Thyroid gland (tissue), 4 donors: ENCODE results near the gene PIAS4.

Experiments
- POLR2A ChIP-seq, 2 donors: fragments of 450-650 bp; IDR thresholded peaks; one replicate each; pipeline ENCODE4 v1.6.1; 2017; ENCODE audit warnings: antibody characterized with exemption in 2 of 2, mild to moderate bottlenecking in 2 of 2, moderate library complexity in 1 of 2
- TF ChIP-seq, protein P1 (sequence below), 6 experiments: fragments of 200-600 bp in 3 of 6; fragments of 450-650 bp in 3 of 6; sonication (generic) in 3 of 6; IDR thresholded peaks; one replicate each; pipeline ENCODE4 v1.5.1; 2016 to 2019; ENCODE audit warnings: antibody characterized with exemption in 6 of 6, mild to moderate bottlenecking in 2 of 6, inconsistent platforms in 1 of 6, moderate library complexity in 1 of 6

GRCh38 chr19:4063369-4064148 is 56.0 kb downstream of the PIAS4 start:
- TF ChIP-seq, protein P1, sequence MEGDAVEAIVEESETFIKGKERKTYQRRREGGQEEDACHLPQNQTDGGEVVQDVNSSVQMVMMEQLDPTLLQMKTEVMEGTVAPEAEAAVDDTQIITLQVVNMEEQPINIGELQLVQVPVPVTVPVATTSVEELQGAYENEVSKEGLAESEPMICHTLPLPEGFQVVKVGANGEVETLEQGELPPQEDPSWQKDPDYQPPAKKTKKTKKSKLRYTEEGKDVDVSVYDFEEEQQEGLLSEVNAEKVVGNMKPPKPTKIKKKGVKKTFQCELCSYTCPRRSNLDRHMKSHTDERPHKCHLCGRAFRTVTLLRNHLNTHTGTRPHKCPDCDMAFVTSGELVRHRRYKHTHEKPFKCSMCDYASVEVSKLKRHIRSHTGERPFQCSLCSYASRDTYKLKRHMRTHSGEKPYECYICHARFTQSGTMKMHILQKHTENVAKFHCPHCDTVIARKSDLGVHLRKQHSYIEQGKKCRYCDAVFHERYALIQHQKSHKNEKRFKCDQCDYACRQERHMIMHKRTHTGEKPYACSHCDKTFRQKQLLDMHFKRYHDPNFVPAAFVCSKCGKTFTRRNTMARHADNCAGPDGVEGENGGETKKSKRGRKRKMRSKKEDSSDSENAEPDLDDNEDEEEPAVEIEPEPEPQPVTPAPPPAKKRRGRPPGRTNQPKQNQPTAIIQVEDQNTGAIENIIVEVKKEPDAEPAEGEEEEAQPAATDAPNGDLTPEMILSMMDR (IDR thresholded peaks at IDR 0.05): no peak
- no peak for TF ChIP-seq POLR2A (IDR thresholded peaks at IDR 0.05)
